GM19463 (cell line): ENCODE measurements around the gene LMBRD2.

Experiments
- ATAC-seq: cut with Tn5 transposase; IDR thresholded peaks from one replicate; pipeline ENCODE4 v1.9.1; 2021; ENCODE audit warnings: mild to moderate bottlenecking, moderate library complexity; ENCODE audit not compliant: unreplicated experiment

Gene LMBRD2

GRCh38 chr5:36111238-36111637, 40.4 kb downstream of the LMBRD2 start:
- no peak for ATAC-seq

- ATAC-seq = no peak
Measured at GRCh38 chr5:36108758-36109460, 42.8 kb downstream of the LMBRD2 start.

- ATAC-seq = no peak
Measured at GRCh38 chr5:36105819-36106218, 45.9 kb downstream of the LMBRD2 start.

GRCh38 chr5:36099748-36100147, 51.9 kb downstream of the LMBRD2 start:
- ATAC-seq = no peak

- ATAC-seq = no peak
Measured at GRCh38 chr5:36096486-36096885, 55.2 kb downstream of the LMBRD2 start.

GRCh38 chr5:36089989-36090388, 61.7 kb downstream of the LMBRD2 start:
- ATAC-seq = peak; percentile 72

GRCh38 chr5:36079200-36079781, 72.4 kb downstream of the LMBRD2 start:
- ATAC-seq = peak; percentile 93

- ATAC-seq = no peak
Measured at GRCh38 chr5:36078430-36078829, 73.3 kb downstream of the LMBRD2 start.

- ATAC-seq = peak; percentile 71
Measured at GRCh38 chr5:36073595-36074216, 78.0 kb downstream of the LMBRD2 start.

- ATAC-seq = peak; percentile 71
Measured at GRCh38 chr5:36070687-36071571, 80.8 kb downstream of the LMBRD2 start.

GRCh38 chr5:36068751-36069281, 82.9 kb downstream of the LMBRD2 start:
- ATAC-seq = no peak

GRCh38 chr5:36066540-36067210, 85.0 kb downstream of the LMBRD2 start, which contains the start of gene UGT3A2:
Gene UGT3A2 (minus strand): TSS chr5:36066882. CDS start chr5:36066789, 93 bp downstream.
- ATAC-seq = no peak

GRCh38 chr5:36066001-36066539, 85.6 kb downstream of the LMBRD2 start:
- ATAC-seq = no peak

GRCh38 chr5:36060420-36060887, 91.2 kb downstream of the LMBRD2 start:
- no peak for ATAC-seq

- no peak for ATAC-seq
Measured at GRCh38 chr5:36059571-36060419, 91.9 kb downstream of the LMBRD2 start.

GRCh38 chr5:36058776-36059175, 92.9 kb downstream of the LMBRD2 start:
- ATAC-seq = no peak

GRCh38 chr5:36057386-36057785, 94.3 kb downstream of the LMBRD2 start:
- ATAC-seq = no peak

- ATAC-seq = no peak
Measured at GRCh38 chr5:36056422-36056821, 95.3 kb downstream of the LMBRD2 start.

GRCh38 chr5:36055984-36056383, 95.7 kb downstream of the LMBRD2 start:
- ATAC-seq = no peak
